Gastrocnemius medialis (tissue), 4 donors: Measurements from ENCODE around the gene MYO16.

ENCODE experiments used
- POLR2A ChIP-seq, 2 donors: fragments of 450-650 bp; IDR thresholded peaks; one replicate each; pipeline ENCODE4 v1.6.1; 2017; ENCODE audit warnings: antibody characterized with exemption in 2 of 2, mild to moderate bottlenecking in 2 of 2, moderate library complexity in 2 of 2
- TF ChIP-seq, protein P1 (sequence below), 5 experiments: fragments of 450-650 bp in 3 of 5; fragments of 200-600 bp in 2 of 5; sonication (generic) in 2 of 5; IDR thresholded peaks in 4 of 5; conservative IDR thresholded peaks in 1 of 5; 1 replicate in 4 of 5; 2 replicates in 1 of 5; pipeline ENCODE4 v1.5.1; 2016 to 2019; ENCODE audit warnings: antibody characterized with exemption in 5 of 5, mild to moderate bottlenecking in 3 of 5, moderate library complexity in 3 of 5

DNA sequence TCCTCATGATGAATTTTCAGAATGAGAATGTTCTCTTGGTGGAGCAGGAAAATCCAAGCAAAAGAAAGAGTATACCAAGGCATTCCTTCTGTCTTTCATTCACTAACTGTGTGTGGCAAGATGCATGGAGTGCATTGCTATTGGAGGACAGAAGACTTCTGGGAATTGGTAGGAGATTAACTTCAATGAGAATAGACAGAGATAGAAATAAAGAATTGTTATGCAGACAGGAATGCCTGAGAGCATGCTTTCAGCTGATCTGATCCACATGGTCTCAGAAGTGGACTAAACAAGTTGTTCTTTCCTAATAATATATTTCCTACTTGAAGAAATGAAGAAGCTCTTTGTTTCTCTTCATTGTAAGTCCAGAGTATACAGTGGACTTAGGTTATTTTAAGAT lies 303.6 kb downstream of the MYO16 start:
- TF ChIP-seq, protein P1, sequence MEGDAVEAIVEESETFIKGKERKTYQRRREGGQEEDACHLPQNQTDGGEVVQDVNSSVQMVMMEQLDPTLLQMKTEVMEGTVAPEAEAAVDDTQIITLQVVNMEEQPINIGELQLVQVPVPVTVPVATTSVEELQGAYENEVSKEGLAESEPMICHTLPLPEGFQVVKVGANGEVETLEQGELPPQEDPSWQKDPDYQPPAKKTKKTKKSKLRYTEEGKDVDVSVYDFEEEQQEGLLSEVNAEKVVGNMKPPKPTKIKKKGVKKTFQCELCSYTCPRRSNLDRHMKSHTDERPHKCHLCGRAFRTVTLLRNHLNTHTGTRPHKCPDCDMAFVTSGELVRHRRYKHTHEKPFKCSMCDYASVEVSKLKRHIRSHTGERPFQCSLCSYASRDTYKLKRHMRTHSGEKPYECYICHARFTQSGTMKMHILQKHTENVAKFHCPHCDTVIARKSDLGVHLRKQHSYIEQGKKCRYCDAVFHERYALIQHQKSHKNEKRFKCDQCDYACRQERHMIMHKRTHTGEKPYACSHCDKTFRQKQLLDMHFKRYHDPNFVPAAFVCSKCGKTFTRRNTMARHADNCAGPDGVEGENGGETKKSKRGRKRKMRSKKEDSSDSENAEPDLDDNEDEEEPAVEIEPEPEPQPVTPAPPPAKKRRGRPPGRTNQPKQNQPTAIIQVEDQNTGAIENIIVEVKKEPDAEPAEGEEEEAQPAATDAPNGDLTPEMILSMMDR (IDR thresholded peaks at IDR 0.05 in 4 of 5, conservative IDR thresholded peaks at IDR 0.05 in 1 of 5): no peak
- TF ChIP-seq POLR2A (IDR thresholded peaks at IDR 0.05): no peak
